ENCODE results near the gene TMEM256. TPM values are rescaled to one million over a fixed set of nuclear protein-coding genes. Genes with fewer than 3 reads are reported as not detected.
"Not testable (repeated sequence)": the region's sequence is repeated elsewhere in the genome, so short reads cannot be mapped to it uniquely, and the experiment has no call there.

Gene TMEM256
- total RNA-seq, 1 donor: 43.7 TPM

GRCh38 chr17:7380855-7381683 is 22.8 kb downstream of the TMEM256 start, which contains the start of gene TNK1:
Gene TNK1 (plus strand): TSS chr17:7381089. CDS start chr17:7382927, 1,838 bp downstream.
- TF ChIP-seq CTCF (IDR thresholded peaks at IDR 0.05; ENCODE audit: insufficient read depth, low read length): no peak
- no peak for DNase-seq (ENCODE audit: low read depth)
- H3K4me3 ChIP-seq (ENCODE audit: low read depth, low read length): peak within 1 kb of the TSS; percentile 25

GRCh38 chr17:7380321-7380720 is 23.6 kb downstream of the TMEM256 start:
- peak; percentile 74 for DNase-seq (ENCODE audit: low read depth)

GRCh38 chr17:7379134-7379533 is 24.8 kb downstream of the TMEM256 start:
- H3K4me3 ChIP-seq (ENCODE audit: low read depth, low read length): no peak overlapping the region
- no peak for DNase-seq (ENCODE audit: low read depth)
- TF ChIP-seq CTCF (IDR thresholded peaks at IDR 0.05; ENCODE audit: insufficient read depth, low read length): no peak

More at GRCh38 chr17:7380321-7380720, 23.6 kb downstream of the TMEM256 start:
- H3K4me3 ChIP-seq (ENCODE audit: low read depth, low read length): no peak overlapping the region
- no peak for TF ChIP-seq CTCF (IDR thresholded peaks at IDR 0.05; ENCODE audit: insufficient read depth, low read length)

GRCh38 chr17:7374353-7374752 is 29.5 kb downstream of the TMEM256 start:
- TF ChIP-seq CTCF (IDR thresholded peaks at IDR 0.05; ENCODE audit: insufficient read depth, low read length): no peak
- no peak for DNase-seq (ENCODE audit: low read depth)
- no peak overlapping the region for H3K4me3 ChIP-seq (ENCODE audit: low read depth, low read length)

- no peak overlapping the region for H3K4me3 ChIP-seq (ENCODE audit: low read depth, low read length)
- TF ChIP-seq CTCF (IDR thresholded peaks at IDR 0.05; ENCODE audit: insufficient read depth, low read length): no peak
- no peak for DNase-seq (ENCODE audit: low read depth)
Measured at GRCh38 chr17:7370853-7371252, 33.0 kb downstream of the TMEM256 start.

- no peak for TF ChIP-seq CTCF (IDR thresholded peaks at IDR 0.05; ENCODE audit: insufficient read depth, low read length)
- DNase-seq (ENCODE audit: low read depth): no peak
- H3K4me3 ChIP-seq (ENCODE audit: low read depth, low read length): no peak overlapping the region
Measured at GRCh38 chr17:7369825-7370224, 34.1 kb downstream of the TMEM256 start.

GRCh38 chr17:7368599-7368994 is 35.3 kb downstream of the TMEM256 start:
- not testable (repeated sequence) for DNase-seq (ENCODE audit: low read depth); H3K4me3 ChIP-seq (ENCODE audit: low read depth, low read length)

All from fibroblast of the aortic adventitia (primary cell).